ENCODE results near the gene KDM4C. TPM values are rescaled to one million over a fixed set of nuclear protein-coding genes. Genes with fewer than 3 reads are reported as not detected.
A peak's percentile ranks its signal among the peaks of the same experiment; 100 is the strongest.

Gene KDM4C
- total and polyA plus RNA-seq, 2 of the 8 experiments (the other 6 are each of a cell fraction or from before 2014, with no cell fraction given), result 13.0 to 26.1 TPM

GRCh38 chr9:6869081-6869948, 111.5 kb downstream of the KDM4C start:
- Histone ChIP-seq H3K23me2 (ENCODE audit: low read depth, low read length) (no peaks in the 10 kb centered on the region), H2BK20ac (ENCODE audit: low read length) (no peak overlapping the region), H2BK12ac (ENCODE audit: low read depth, low read length) (no peak overlapping the region), H3K27me3 (replicated peaks in 1 of 4; ENCODE audit: control insufficient read depth in 3 of 4, extremely low read depth in 1 of 4, insufficient read depth in 3 of 4, low read length in 3 of 4) (no peaks in the 10 kb centered on the region), H4K5ac (ENCODE audit: insufficient read length, low read depth, low read length) (no peak overlapping the region), H3K36me3 (ENCODE audit: control insufficient read depth in 2 of 4, insufficient read depth in 4 of 4, low read length in 3 of 4) (no peaks in the 10 kb centered on the region; a peak in 1 of 8 replicates), H3K23ac (ENCODE audit: insufficient read length) (no peak overlapping the region), H4K91ac (replicated peaks; ENCODE audit: insufficient read length, low read length) (peak overlapping the region; percentile 22), H3K9ac (replicated peaks in 1 of 4; ENCODE audit: extremely low read depth in 1 of 4, low read depth in 3 of 4, low read length in 3 of 4) (no peak overlapping the region), H2BK15ac (ENCODE audit: low read length) (no peak overlapping the region), H3K79me2 (ENCODE audit: control insufficient read depth in 1 of 2, insufficient read depth in 2 of 2, low read length in 2 of 2) (no peaks in the 10 kb centered on the region), H3K4me2 (ENCODE audit: insufficient read depth in 1 of 2, low read depth in 2 of 2, low read length in 2 of 2) (peak overlapping the region; percentile 7 to 45; a peak in 2 of 4 replicates), H2AFZ (ENCODE audit: low read length) (no peak overlapping the region), H3K9me3 (ENCODE audit: insufficient read depth in 2 of 2, low read depth in 1 of 2, low read length in 1 of 2) (0 out of 4 replicates have a peak, but pooled peaks cover 0 to under 1% of the 10 kb centered on the region in 2 experiments), H2BK120ac (replicated peaks; ENCODE audit: low read depth, low read length) (no peak overlapping the region), H3K4me1 (replicated peaks in 1 of 4; ENCODE audit: control insufficient read depth in 3 of 4, insufficient read depth in 4 of 4, low read length in 3 of 4) (peaks cover 3 to 9% (median 8%) of the 10 kb centered on the region in 4 experiments; a peak in 6 of 7 replicates), H3K18ac (ENCODE audit: extremely low read depth, low read length) (no peak overlapping the region), H3K79me1 (ENCODE audit: low read depth, low read length) (no peaks in the 10 kb centered on the region; the same call in 1 of the 2 replicates), H2AK5ac (ENCODE audit: low read depth, low read length) (no peak overlapping the region), H3K4me3 (ENCODE audit: extremely low read depth in 1 of 4, insufficient read depth in 2 of 4, low read depth in 3 of 4, low read length in 4 of 4) (no peak overlapping the region), H3K56ac (replicated peaks; ENCODE audit: insufficient read length, low read depth, low read length) (no peak overlapping the region), H4K20me1 (replicated peaks in 1 of 2; ENCODE audit: control insufficient read depth in 1 of 2, insufficient read depth in 2 of 2, low read length in 2 of 2) (no peaks in the 10 kb centered on the region), H3K27ac (ENCODE audit: low read depth, low read length) (peak overlapping the region; percentile 22; the same call in 1 of the 2 replicates), H4K8ac (ENCODE audit: extremely low read depth, insufficient read depth, low read length) (no peak overlapping the region), H3K4ac (replicated peaks; ENCODE audit: insufficient read length, low read depth, low read length) (no peak overlapping the region), H2BK5ac (ENCODE audit: low read depth, low read length) (peak overlapping the region; percentile 10; the same call in 1 of the 2 replicates), H3K14ac (ENCODE audit: insufficient read length) (no peak overlapping the region)
- DNase-seq (ENCODE audit: low read depth in 1 of 2, low spot score in 2 of 2), result no peak
- FAIRE-seq, result no peak
- no peak for TF ChIP-seq GTF2F1 (IDR thresholded peaks at IDR 0.05; ENCODE audit: borderline replicate concordance, low read depth, low read length)
- no peak for TF ChIP-seq SP1 (IDR thresholded peaks at IDR 0.05; ENCODE audit: low read depth, low read length)
- no peak for TF ChIP-seq JUND (IDR thresholded peaks at IDR 0.05; ENCODE audit: low read length)
- peak; percentile 25 for TF ChIP-seq NANOG (IDR thresholded peaks at IDR 0.05; ENCODE audit: insufficient read depth, low read depth, low read length, poor library complexity, severe bottlenecking)
- no peak for TF ChIP-seq POU5F1 (IDR thresholded peaks at IDR 0.05; ENCODE audit: low read depth, low read length)
- CTCF ChIA-PET (ENCODE audit: partially characterized antibody), result interaction anchor here (0.6 to 1.0 kb wide), 2 partner anchors 40 to 42 kb away, joined by 3 read pairs; no protein-coding TSS in a partner anchor
- POLR2A ChIA-PET (ENCODE audit: partially characterized antibody), result no interaction called here
- 82% methylated on average over 5 of the region's 5 CpGs; no CpG with 5 or more reads in 1 of the 2 experiments for WGBS, 2 experiments (ENCODE audit: extremely low coverage in 1 of 2, insufficient coverage in 1 of 2, insufficient read length in 1 of 2, insufficient replicate concordance in 2 of 2, low coverage in 1 of 2, low lambda C conversion rate in 2 of 2, missing lambda C conversion rate in 1 of 2)

Measured in H1 (cell line).